ENCODE results near the gene SLC12A2.

GRCh38 chr5:128097224-128097623 lies 13.7 kb downstream of the SLC12A2 start:
- TF ChIP-seq, protein P1, sequence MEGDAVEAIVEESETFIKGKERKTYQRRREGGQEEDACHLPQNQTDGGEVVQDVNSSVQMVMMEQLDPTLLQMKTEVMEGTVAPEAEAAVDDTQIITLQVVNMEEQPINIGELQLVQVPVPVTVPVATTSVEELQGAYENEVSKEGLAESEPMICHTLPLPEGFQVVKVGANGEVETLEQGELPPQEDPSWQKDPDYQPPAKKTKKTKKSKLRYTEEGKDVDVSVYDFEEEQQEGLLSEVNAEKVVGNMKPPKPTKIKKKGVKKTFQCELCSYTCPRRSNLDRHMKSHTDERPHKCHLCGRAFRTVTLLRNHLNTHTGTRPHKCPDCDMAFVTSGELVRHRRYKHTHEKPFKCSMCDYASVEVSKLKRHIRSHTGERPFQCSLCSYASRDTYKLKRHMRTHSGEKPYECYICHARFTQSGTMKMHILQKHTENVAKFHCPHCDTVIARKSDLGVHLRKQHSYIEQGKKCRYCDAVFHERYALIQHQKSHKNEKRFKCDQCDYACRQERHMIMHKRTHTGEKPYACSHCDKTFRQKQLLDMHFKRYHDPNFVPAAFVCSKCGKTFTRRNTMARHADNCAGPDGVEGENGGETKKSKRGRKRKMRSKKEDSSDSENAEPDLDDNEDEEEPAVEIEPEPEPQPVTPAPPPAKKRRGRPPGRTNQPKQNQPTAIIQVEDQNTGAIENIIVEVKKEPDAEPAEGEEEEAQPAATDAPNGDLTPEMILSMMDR (IDR thresholded peaks at IDR 0.05): no peak
- TF ChIP-seq POLR2A (IDR thresholded peaks at IDR 0.05): no peak
